HUES64 (cell line): ENCODE measurements around the gene KDM4F.

Experiments
- H3K27ac ChIP-seq: 2 replicates; pipeline ENCODE4 v1.7.0; 2013; ENCODE audit warnings: low read depth, low read length, inconsistent platforms
- H3K27me3 ChIP-seq: 2 replicates; pipeline ENCODE4 v1.6.1; 2013; ENCODE audit warnings: mild to moderate bottlenecking, low read length; ENCODE audit not compliant: insufficient read depth
- H3K36me3 ChIP-seq: 2 replicates; pipeline ENCODE4 v1.6.1; 2013; ENCODE audit warnings: mild to moderate bottlenecking, low read length; ENCODE audit not compliant: insufficient read depth
- H3K4me1 ChIP-seq: 2 replicates; pipeline ENCODE4 v1.6.1; 2013; ENCODE audit warnings: mild to moderate bottlenecking, low read length, moderate library complexity; ENCODE audit not compliant: insufficient read depth
- H3K4me3 ChIP-seq: 2 replicates; pipeline ENCODE4 v1.5.1; 2013; ENCODE audit warnings: mild to moderate bottlenecking, low read length, moderate library complexity
- H3K9ac ChIP-seq: 2 replicates; pipeline ENCODE4 v1.6.1; 2013; ENCODE audit warnings: mild to moderate bottlenecking, low read depth, low read length
- H3K9me3 ChIP-seq: 2 replicates; pipeline ENCODE4 v1.6.1; 2013; ENCODE audit warnings: low read depth, low read length; ENCODE audit not compliant: insufficient read depth
- WGBS: fragments of 150-250, 120-280 bp; methylation state at CpG from one replicate; pipeline ENCODE4 v1.1.7; 2013; ENCODE audit warnings: missing lambda C conversion rate; 5-methylcytosine and 5-hydroxymethylcytosine counted together

The KDM4F gene

DNA sequence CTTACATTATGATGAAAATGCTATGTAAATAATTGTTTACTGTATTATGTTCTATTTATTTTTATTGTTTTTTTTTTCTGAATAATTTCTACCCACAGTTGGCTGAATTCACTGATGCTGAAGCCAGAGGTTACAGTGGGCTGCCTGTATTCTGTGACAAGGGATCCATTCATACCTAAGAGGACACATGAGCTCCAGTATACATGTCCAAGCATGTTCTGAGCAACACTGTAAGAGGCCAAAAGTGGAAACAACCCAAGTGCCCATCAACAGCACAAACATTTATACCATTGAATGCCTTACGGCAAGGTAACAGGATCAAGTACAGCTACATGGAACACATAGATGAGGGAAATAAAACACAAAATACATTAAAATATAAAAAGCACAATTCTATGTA, 16.1 kb downstream of the KDM4F start:
- Histone ChIP-seq H3K27me3 (peaks cover 10% of the 10 kb centered on the region; the same call in 1 of the 2 replicates), H3K9ac (no peak overlapping the region), H3K4me1 (peaks cover 14% of the 10 kb centered on the region), H3K4me3 (no peak overlapping the region), H3K27ac (no peak overlapping the region), H3K9me3 (no peaks in the 10 kb centered on the region), H3K36me3 (no peaks in the 10 kb centered on the region)
- WGBS: no CpG with 5 or more reads among the region's 1 CpG

DNA sequence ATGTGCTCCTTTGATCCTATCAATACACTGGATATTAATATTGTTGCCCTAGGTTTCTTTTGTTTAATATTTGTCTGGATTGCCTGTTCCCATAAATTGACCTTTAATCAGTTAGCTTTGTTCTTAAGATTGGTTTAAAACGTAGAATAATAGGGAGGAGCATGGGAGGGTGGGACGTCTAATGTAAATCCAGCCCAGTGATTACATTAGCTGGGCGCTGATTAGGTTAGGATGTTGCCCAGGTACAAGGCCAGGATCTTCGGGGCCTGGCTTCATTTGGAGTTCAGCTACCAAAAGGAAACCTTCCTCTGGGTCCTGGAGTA, 17.5 kb downstream of the KDM4F start, which contains the start of gene SRSF8:
TSS of gene SRSF8 (plus strand) at position 204 of the 323 bp plus-strand sequence. CDS start 308 bp downstream, outside the sequence.
- Histone ChIP-seq H3K4me1 (peaks cover 14% of the 10 kb centered on the region), H3K27me3 (peaks cover 2% of the 10 kb centered on the region; the same call in 1 of the 2 replicates), H3K9me3 (no peaks in the 10 kb centered on the region), H3K9ac (peak within 1 kb of the TSS; percentile 85), H3K27ac (peak within 1 kb of the TSS; percentile 53; the same call in 1 of the 2 replicates), H3K36me3 (no peaks in the 10 kb centered on the region), H3K4me3 (peak within 1 kb of the TSS; percentile 79)
- 0% methylated on average over 4 of the region's 4 CpGs for WGBS

DNA sequence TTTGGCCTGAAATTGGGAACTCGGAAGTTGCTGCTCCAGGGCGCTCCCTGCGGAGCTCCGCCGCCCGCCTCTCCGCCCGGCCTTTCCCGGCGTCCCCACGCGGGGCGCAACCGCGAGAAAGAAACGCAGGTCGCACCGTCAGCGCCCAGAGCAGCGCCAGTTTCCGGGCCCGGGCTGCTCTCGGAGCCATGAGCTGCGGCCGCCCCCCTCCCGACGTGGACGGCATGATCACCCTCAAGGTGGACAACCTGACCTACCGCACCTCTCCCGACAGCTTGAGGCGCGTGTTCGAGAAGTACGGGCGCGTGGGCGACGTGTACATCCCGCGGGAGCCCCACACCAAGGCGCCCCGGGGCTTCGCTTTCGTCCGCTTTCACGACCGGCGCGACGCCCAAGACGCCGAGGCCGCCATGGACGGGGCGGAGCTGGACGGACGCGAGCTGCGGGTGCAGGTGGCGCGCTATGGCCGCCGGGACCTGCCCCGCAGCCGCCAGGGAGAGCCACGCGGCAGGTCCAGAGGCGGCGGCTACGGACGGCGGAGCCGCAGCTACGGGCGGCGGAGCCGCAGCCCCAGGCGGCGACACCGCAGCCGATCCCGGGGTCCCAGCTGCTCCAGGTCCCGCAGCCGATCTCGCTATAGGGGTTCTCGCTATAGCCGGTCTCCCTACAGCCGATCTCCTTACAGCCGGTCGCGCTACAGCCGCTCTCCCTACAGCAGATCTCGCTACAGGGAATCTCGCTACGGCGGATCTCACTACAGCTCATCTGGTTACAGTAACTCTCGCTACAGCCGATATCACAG, 18.0 kb downstream of the KDM4F start:
- Histone ChIP-seq H3K27me3 (no peaks in the 10 kb centered on the region), H3K4me3 (peak overlapping the region; percentile 79), H3K9me3 (no peaks in the 10 kb centered on the region), H3K9ac (peak overlapping the region; percentile 85), H3K27ac (peak overlapping the region; percentile 53; the same call in 1 of the 2 replicates), H3K4me1 (peaks cover 14% of the 10 kb centered on the region), H3K36me3 (no peaks in the 10 kb centered on the region)
- under 1% methylated on average over 98 of the region's 98 CpGs for WGBS

DNA sequence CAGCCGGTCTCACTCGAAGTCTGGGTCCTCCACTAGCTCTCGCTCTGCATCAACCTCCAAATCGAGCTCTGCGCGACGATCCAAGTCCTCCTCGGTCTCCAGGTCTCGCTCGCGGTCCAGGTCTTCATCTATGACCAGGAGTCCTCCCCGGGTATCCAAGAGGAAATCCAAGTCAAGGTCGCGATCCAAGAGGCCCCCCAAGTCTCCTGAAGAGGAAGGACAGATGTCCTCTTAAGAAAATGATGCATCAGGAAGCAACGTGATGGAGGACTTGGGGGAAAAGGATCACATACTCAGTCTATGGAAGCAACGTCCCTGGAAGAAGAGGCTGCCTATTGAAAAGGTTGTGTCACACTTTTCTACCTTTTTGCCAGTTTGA, 18.6 kb downstream of the KDM4F start:
- Histone ChIP-seq H3K4me3 (peak overlapping the region; percentile 79), H3K36me3 (no peaks in the 10 kb centered on the region), H3K4me1 (peaks cover 14% of the 10 kb centered on the region), H3K27ac (no peak overlapping the region), H3K27me3 (no peaks in the 10 kb centered on the region), H3K9me3 (no peaks in the 10 kb centered on the region), H3K9ac (peak overlapping the region; percentile 85)
- WGBS: under 1% methylated on average over 16 of the region's 16 CpGs

DNA sequence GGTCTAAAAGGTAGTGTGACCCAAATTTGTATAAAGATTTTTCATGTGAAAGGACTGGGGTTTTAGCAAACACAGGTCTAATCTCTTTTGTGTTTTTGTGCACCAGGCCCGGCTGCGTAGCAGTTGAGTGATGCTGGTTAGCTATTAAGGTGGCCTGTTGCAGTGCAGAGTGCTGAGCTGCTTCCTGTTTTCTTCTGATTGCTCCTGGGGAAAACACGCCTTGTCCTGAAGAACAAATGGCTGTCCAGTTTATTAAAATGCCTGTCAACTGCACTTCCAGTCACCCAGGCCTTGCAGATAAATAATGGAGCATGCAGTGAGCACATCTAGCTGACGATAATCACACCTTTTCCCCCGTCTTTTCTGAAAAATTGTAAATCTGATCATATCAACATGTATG, 19.3 kb downstream of the KDM4F start:
- H3K4me1 ChIP-seq: peaks cover 14% of the 10 kb centered on the region
- H3K27ac ChIP-seq: no peak overlapping the region
- no peak overlapping the region for H3K9ac ChIP-seq
- peak overlapping the region; percentile 79 for H3K4me3 ChIP-seq
- no peaks in the 10 kb centered on the region for H3K9me3 ChIP-seq
- WGBS: 55% methylated on average over 4 of the region's 5 CpGs
- H3K27me3 ChIP-seq: no peaks in the 10 kb centered on the region
- H3K36me3 ChIP-seq: no peaks in the 10 kb centered on the region

DNA sequence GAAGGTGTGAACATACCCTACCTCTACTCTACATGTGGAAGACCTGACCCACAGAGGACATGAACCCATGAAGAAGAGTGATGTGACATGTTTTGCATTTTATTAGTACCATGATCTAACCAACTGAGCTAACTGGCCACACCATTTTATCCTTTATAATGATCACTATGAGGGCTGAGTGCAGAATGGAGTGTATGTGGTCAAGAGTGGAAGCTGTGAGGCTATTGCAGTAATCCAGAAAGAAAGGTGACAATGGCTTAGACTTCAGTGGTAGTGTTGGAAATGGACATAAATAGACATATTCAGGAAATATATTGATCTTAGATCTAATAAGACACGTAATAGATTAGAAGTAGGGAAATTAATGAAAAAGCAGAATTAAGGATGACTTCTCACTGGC, 21.2 kb downstream of the KDM4F start:
- no peak overlapping the region for H3K27ac ChIP-seq
- WGBS: 96% methylated on average over 1 of the region's 1 CpG
- H3K4me1 ChIP-seq: peaks cover 14% of the 10 kb centered on the region

DNA sequence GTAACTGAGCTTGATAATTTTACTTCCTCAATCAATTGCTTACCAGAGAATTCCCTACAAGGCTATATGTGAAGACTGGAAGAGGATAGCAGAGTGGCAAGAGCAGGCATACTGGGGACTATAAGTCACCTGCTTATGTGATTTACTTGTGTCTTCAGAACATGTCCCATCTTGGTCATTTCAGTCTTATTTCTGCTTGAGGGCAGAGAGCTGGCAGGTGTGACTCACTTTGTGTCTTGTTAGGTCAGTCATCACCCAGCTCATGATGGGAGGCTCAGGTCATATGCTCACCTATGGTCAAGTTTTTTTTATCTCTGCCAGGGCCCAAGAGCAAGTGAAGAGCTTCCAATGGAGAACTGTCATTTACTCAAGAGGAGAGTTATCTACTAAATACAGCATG, 23.7 kb downstream of the KDM4F start:
- Histone ChIP-seq H3K9ac (no peak overlapping the region), H3K27ac (no peak overlapping the region), H3K4me1 (peaks cover 9% of the 10 kb centered on the region; the same call in 1 of the 2 replicates), H3K4me3 (no peak overlapping the region), H3K27me3 (no peaks in the 10 kb centered on the region), H3K9me3 (no peaks in the 10 kb centered on the region), H3K36me3 (no peaks in the 10 kb centered on the region)

More for the DNA sequence above, 21.2 kb downstream of the KDM4F start:
- no peaks in the 10 kb centered on the region for H3K9me3 ChIP-seq
- no peak overlapping the region for H3K4me3 ChIP-seq
- H3K27me3 ChIP-seq: no peaks in the 10 kb centered on the region
- H3K9ac ChIP-seq: no peak overlapping the region
- no peaks in the 10 kb centered on the region for H3K36me3 ChIP-seq

DNA sequence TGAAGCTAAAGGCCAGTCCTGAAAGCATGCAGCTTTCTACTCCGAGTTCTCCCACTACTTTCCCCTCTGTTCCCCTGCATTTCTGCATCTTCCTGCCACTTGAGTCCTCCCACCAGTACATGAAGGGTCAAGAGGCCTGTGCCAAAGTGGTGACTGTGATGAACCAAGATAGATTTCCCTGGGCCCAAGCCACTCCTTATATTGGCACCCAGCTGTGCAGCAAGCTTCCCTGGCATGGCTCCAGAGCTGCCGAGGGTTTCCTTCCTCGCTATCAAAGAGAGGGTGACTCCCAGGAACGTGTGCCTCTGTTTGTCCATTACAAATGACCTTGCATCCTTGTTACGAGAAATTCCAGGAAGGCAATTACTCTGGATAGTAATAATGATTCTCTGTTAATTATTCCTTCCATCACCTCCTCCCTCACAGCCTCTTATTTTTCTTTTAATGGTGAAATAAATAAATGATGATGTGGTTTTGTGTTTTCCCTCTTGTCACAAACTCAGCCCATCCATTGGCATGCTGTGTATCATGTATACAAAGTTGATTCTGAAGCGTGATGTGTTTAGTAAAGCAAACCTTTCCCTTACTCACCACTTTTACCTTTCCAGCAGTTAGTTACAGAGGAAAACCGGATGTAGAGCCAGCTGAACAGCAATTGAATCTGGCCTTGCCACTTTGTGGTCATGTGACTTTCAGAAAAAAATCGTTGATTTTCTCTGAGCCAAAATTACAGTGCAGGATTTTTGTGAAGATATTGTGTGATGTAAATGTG, 25.8 kb downstream of the KDM4F start:
- Histone ChIP-seq H3K27me3 (no peaks in the 10 kb centered on the region), H3K9me3 (no peaks in the 10 kb centered on the region), H3K36me3 (no peaks in the 10 kb centered on the region), H3K4me3 (no peak overlapping the region), H3K4me1 (no peaks in the 10 kb centered on the region), H3K9ac (no peak overlapping the region), H3K27ac (no peak overlapping the region)
- WGBS: 87% methylated on average over 8 of the region's 8 CpGs

DNA sequence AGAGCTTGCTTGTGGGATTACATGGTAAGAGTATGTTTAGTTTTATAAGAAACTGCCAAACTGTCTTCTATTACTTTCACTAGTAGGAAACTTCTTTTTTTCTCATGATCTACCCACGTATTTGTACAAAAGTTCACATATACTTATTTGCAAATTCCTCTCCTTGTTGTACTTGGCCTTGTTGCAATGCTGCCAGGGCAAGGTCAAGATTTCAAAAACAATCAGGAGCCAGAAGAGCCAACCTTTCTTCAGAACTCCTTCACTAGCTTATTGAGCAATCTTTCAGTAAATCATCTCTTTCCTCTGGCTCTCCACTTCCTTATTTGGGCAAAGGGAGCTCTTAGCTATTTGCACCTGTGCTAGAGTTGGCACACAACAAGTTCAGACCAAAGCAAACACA, 27.2 kb downstream of the KDM4F start:
- Histone ChIP-seq H3K36me3 (no peaks in the 10 kb centered on the region), H3K27ac (no peak overlapping the region), H3K4me3 (no peak overlapping the region), H3K27me3 (no peaks in the 10 kb centered on the region), H3K9me3 (no peaks in the 10 kb centered on the region), H3K4me1 (no peaks in the 10 kb centered on the region), H3K9ac (no peak overlapping the region)
- 70% methylated on average over 1 of the region's 1 CpG for WGBS

DNA sequence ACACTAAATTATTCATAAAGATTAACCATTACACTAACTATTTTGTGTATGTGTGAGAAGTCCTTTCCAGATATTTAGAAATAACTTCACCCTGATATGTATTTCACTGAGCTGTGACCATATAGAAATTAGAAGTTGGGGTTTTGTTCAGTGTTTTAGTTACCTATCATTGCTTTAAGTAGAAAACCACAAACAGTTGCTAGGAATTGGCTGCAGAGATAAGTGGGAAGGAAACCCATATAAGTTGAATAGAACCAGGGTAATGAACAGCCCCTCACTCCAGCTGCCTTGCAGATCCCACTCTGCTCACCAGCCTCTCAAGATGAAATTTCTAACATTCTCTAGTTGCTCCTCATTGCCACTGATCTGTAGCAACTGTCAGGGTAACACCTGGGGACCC, 27.8 kb downstream of the KDM4F start:
- H3K4me1 ChIP-seq: no peaks in the 10 kb centered on the region
- H3K9me3 ChIP-seq: no peaks in the 10 kb centered on the region
- no peak overlapping the region for H3K9ac ChIP-seq
- no peak overlapping the region for H3K4me3 ChIP-seq
- H3K27ac ChIP-seq: no peak overlapping the region
- no peaks in the 10 kb centered on the region for H3K36me3 ChIP-seq
- H3K27me3 ChIP-seq: no peaks in the 10 kb centered on the region

DNA sequence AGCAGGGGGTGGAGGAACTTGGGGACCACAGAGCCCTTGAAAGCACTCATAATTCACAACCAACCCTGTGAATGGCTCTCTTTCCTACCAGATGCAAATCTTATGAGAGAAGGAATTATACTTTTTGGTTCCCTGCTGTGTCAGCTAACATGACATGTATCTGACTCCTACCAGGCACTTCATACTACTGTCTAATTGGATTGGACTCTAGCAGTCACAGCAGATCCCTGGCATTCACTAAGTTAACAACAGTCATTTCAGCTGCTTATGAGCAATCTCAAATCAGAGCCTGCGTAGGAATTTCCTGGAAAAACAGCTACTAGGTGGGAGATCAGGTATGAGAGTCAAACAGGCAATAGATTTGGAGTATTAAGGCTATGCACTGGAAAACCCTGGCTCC, 29.3 kb downstream of the KDM4F start:
- H3K27ac ChIP-seq: no peak overlapping the region
- no peaks in the 10 kb centered on the region for H3K9me3 ChIP-seq
- H3K4me1 ChIP-seq: no peaks in the 10 kb centered on the region
- 93% methylated on average over 1 of the region's 1 CpG for WGBS
- no peaks in the 10 kb centered on the region for H3K27me3 ChIP-seq
- H3K4me3 ChIP-seq: no peak overlapping the region
- no peaks in the 10 kb centered on the region for H3K36me3 ChIP-seq
- no peak overlapping the region for H3K9ac ChIP-seq
